SKM-1 treated with dmso at 0.1 percent for 144 hours (cell line): ENCODE measurements around the gene BNIP5.

Experiments
- DNase-seq: peaks from one replicate; lab custom pipeline; 2025; ENCODE audit not compliant: unreplicated experiment; lab: John Stamatoyannopoulos, UW

Gene BNIP5, protein sequence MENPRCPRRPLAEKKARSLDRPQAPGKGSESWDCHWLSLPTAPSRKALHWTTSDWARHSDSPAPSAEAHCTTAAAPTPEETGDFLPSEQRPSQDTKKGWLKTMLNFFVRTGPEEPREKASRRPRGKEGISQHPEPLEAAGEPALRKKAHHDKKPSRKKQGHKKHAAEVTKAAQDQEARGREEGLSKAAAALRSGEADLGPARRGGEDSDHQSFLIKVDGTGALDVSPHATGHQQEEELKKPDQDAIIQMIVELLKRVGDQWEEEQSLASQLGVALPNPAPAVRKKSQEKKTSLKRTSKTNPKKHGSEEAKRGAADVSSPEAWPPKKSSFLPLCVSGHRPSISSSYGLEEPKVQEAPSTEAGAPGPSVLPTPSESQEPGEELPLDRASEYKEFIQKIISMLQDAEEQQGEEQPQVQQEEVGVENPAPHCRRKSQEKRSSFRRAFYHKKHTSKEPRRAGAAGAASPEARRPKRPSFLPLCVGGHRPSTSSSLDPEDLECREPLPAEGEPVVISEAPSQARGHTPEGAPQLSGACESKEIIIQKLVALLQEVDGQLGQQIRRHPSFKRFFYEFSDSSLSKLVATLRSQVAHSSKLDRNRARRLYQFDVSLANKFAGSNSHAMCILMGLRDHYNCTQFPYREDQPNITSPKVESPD

DNA sequence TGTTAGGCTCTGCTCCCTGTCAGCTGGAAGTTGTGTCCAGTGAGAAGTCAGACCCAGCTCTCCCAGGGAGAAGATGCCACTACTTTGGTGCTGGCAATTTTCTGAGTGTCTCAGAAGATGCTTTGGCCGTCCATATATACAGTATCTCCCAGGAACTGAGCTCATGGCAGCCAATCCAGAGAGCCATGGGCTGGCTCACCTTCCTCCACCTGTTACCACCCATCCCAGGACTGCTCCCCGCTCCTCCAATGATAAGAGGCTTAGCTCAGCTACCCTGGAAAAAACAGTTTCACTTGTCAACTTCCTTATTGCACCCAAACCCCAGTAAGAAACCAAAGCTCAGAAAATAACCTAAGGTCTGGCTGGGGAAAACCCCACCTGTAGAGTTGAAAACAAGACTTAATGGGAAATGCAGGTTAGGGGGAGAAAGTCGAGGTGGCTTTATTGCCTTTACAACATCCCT lies at the start of gene BNIP5:
Gene BNIP5 (minus strand): TSS at position 110 of the 463 bp plus-strand sequence. CDS start 6,198 bp downstream, outside the sequence.
- DNase-seq = no peak

DNA sequence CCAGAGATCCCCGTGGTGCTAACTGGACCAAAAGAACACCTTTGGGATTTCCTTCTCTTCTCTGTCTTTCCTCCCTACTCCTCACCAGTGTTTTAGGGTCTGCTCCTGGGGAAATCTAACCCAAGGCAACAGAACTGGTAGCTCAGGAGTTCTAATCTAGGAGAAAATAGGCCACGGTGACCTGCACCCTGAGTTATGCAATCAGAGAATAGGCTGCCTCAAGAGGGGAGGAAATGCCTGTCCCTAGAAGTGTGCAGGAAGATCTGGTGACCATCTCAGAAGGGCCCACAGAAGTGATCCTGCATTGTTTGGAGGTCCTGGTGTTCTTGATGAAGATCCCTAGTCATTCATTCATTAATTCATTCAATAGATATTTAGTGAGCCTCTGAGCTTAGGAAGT lies 47.4 kb upstream of the BNIP5 start:
- DNase-seq = no peak

DNA sequence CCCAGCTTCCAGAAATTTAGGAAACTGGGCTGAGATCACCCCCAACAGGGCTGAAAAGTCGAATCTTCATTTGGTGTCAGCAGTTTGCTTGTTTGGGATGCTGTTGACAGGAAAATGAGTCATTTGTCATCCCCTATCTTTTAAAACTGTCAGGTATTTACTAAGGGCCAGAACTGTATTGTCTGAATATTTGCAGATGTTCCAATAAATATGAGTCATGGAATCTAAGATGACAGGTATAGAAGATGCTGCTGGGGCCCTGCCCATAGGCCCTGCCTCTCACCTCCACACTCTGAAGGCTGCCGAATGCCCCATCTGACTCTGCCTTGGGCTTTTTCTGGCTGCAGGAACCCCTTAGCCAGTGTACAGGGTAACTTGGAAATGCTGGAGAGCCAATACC lies 46.9 kb upstream of the BNIP5 start:
- no peak for DNase-seq

DNA sequence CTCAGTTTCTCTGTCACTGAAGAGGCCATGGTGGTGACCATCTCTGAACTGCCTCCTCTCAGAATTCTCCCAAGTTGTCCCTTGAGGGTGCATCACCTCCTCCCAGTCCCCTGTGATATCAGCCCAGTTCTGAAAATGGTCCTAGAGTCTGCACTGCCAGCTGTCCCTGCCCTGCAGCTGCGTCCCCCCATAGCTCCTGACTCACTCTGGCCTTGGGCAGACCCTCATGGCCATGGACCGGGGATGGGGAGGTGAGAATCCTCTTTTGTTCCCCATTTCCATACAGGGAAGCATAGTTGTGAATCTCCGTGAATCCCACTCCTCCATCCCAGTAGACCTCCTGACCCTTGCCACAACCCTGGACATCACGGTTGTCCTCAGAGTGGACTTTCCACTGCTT lies 46.3 kb upstream of the BNIP5 start:
- no peak for DNase-seq

DNA sequence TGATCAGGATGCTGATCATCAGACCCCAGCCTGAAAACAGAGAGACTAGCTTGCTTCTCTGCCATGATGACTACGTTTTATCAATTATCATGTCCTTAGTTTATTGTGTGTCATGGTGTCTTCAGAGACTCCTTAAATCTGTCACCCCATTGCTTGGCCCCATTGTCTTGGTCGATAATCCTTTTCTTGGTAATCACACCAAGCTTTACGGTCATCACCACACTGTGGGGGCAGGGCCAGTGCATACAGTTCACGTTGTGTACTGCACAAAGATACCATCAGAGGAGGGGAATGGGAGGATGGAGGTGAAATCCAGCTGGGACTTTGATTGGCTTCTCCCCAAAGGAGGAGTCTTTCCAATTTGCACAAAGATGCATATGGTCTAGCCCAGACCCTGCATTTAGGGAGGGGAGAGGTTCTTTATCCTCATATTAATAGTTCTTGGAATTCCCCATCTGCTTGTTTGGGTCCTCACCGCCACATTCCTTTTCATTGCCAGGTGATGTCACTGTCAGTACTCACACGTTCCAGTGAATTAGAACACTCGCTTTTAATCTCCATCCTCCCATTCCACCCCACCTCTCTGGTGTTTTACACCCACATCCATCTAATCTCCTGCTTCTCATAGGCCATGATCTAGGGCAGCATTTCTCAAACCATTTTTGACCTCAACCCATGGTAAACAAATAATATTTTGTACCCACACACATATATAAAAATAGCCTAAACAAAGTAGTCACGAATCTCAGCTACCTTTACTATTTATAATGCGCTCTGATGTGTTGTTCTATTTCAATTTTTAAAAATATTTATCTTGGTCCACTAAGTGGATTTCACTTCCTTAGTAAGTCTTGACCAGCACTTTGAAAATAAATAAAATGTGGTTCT lies 45.1 kb upstream of the BNIP5 start:
- DNase-seq = no peak

DNA sequence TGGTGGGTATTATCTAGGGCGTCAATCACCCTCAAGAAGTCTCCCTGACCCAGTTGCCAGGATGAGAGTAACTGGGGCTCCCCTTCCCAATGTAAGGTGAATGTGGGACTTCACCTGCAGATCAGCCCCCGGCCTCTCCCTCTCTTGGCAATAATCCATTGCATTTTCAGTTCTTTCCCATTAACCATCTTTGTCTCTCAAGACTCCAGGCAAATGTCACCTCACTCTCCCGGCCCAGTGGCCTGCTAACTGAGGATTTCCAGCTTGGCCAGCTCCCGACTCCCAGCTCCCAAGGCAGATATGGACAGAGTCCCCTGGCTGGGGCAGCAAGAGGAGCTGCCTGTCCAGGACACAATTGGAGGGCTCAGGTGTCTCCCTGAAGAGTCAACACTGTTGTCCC lies 43.5 kb upstream of the BNIP5 start:
- no peak for DNase-seq

DNA sequence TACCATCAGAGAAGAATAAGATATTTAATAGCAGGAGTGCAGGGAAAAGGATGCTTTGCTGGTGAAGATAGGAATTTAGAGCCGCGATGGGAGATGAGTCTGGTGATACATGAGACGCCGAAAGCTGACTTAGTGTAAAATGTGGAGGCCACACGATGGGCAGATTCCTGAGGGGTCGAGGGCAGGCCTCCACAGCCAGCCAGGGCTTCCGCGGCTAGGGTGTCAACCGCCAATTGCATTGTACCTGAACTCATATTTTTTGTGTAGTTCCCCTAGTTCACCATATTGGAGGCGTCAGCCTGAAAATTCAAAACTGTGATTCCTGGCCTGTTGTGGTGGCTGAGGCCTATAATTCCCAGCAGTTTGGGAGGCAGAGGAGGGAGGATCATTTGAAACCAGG lies 42.2 kb upstream of the BNIP5 start:
- DNase-seq = no peak

DNA sequence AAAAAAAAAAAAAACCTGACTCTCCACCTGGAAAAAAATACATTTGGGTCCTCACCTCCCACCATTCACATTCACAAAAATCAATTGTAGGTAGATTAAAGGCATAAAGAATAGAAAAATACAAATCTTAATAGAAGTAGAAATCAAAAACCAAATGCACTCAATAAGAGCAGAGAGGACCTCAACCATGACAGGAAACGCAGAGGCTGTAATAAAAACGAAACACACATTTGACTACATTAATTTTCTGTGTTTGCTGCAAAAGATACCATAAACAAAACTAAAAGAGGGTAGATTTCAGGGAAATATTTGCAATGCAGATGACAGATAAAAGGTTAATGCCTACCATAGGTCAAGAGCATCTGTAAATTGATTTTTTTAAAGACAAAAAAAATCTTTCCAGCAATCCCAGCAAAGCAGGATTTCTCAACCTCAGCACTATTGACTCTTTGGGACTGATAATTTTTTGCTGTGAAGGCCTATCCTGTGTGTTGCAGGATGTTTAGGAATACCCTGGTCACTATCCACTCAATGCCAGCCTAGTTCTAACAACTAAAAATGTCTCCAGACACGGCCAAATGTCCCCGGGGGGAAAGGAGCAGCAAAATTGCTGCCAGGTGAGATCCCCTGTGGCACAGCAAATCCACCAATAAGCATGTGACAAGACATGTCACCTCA lies 41.7 kb upstream of the BNIP5 start:
- no peak for DNase-seq

DNA sequence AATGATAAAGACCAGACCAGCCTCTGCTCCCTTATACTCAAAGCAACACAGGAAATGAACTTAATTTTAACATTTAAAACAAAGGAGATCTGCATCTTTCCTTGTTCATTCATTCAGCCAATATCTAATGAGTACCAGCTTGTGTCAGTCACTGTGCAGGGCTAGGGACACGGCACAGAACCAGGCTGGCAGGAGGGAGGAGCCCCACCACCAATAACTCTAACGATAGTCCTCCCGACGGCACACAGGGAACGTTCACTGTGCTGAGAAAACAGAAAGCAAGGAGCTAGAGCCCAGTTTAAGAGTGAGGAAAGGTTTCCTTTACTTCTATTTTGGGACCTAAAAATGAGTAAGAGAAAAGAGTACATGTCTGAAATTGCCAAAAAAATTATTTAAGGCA lies 40.9 kb upstream of the BNIP5 start:
- no peak for DNase-seq

DNA sequence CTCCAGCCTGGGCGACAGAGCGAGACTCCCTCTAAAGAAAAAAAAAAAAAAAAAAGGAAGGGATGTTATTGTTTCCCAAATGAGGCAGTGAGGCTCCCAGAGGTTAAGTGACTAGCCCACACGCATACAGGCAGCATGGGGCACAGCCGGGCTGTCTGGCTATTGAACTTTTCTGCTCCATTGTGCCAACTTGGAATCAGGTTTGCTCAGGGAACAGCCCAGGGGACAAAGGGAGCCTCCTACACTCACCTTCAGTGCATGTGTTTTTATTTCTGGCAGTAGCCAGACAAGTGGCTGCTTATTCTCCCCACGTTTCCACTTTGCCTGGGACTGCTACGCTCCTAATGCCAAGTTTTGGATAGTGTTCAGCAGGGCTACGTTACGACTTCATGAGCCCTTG lies 40.1 kb upstream of the BNIP5 start:
- no peak for DNase-seq

DNA sequence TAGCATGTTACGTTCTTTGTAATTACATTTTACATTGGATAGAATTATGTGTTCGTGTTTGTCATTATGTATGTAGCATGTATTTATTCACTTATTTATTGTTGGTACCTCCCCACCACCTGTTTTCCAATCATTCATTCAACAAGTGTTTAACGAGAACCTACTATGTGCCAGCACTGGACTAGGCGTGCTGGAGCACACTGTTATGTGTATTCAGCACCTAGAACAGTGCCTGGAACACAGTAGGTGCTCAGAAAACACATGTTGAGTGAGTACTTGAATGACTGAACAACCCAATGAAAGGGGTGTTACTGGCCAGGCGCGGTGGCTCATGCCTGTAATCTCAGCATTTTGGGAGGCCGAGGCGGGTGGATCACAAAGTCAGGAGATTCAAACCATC lies 39.5 kb upstream of the BNIP5 start:
- DNase-seq = no peak

DNA sequence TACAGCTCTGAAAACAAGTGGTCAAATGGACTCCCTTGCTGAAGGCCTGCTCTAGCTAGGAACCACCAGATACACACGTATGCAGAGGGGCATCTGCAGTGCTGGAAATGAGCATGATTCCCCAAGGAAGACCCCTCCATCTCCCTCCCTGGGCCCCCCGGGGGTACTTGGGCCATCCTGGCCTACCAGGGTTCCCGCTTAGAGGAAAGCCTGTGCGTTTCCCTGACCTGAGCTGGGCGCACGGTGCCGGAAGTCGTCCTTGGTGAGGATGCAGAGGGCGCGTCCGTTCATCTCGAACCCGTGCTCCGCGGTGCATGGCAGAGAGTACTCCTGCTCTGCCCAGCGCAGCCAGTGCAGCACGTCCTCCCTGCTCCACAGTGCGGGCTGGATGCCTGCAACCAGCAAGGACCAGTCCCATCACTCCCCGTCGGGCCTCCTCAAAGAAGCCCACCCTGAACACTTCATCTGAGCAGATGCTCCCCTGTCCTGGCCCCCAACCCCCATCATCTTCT lies 39.0 kb upstream of the BNIP5 start:
- DNase-seq = no peak

DNA sequence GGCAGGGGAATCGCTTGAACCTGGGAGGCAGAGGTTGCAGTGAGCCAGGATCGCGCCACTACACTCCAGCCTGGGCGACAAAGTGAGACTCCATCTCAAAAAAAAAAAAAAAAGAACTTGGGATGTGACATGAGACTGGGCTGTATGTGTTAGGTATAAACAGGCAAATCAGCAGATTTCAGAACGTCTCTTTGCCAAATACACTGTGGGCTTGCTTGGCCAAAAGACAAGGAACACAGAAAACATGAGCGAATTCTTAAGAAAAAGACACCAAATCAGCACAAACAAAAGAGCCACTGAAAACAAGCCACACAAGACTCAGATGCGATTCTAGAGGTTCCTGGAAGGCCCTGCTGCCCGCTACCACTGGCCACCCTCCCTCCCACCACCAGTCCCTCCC lies 38.3 kb upstream of the BNIP5 start:
- DNase-seq = no peak

DNA sequence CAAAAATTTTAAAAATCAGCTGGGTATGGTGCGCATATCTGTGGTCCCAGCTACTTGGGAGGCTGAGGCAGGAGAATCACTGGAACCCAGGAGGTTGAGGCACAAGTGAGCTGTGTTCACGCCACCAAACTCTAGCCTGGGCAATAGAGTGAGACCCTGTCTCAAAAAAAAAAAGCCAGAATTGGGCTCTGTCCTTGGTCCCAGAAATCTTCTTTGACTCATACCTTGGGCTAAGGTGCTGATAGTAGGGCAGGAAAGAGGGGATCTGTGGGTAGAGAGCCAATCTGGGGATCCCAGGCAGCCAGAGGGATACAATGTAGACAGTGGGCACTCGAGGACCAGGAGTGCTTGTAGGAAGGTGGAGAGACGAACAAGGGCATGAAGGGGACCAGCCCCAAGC lies 37.5 kb upstream of the BNIP5 start:
- no peak for DNase-seq

DNA sequence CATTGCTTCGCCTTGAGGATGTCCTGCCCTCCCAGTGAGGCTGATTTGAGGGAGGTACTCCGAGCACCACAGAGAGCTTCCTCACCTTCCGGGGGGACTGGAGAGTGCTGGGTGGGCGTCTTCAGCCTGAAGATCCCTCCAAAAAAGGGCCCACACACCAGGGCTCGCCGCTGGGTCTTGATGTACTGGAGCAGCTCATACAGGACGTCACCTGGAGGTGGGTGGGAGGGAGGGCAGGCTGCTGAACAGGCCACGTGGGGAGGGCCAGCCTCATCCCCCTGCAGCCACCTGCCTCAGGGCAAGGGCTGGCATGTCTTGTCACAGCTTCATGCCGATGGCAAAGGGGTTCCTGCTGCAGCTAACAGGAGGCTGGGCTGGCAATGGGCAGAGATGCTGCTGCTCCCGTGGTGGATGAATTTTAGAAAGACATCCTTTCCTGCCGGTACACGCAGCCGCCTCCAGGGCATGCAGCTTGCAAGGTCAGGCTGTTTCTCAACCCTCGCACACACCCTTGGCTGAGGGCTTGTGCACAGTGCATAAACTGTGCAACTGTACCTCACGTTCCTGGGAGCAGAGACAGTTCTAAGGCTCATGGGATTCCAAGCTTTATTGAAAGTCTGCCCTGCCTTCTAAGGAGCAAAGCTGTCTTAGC lies 36.8 kb upstream of the BNIP5 start:
- no peak for DNase-seq

DNA sequence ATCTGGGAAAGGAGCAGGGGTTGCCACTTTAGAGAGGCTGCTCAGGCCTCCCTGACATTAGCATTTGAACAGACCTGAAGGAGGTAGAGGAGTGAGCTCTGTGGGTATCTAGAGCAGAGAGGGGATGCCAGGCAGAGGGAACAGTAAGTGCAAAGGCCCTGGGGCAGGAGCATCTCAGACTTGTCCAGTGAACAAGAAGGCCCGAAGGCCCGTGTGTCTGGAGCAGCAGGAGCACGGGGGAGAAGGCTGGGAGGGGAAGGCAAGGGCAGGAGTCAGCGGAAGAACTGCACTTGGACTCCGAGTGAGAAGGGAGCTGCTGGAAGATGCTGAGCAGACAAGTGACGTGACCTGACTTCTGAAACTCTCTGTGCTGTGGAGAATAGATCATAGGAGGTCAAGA lies 35.4 kb upstream of the BNIP5 start:
- no peak for DNase-seq

DNA sequence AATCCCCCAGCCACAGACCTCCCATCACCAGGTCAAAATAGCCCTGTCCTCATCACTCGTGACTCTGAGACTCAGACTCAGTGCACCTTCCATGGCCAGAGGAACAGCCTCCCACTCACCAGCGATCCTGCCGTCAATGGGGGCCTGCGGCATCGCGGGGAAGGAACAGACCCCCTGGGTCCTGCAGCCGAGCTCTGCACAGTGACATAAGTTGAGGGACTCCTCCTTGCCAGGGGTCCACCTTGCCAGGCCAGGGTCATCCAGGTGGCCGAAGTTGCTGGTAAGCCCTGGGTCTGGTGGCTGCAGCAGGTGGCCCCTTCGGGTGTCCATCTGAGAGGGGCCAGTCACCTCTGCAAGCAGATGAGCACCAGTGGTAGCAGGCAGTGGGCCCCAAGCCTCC lies 34.5 kb upstream of the BNIP5 start:
- no peak for DNase-seq

DNA sequence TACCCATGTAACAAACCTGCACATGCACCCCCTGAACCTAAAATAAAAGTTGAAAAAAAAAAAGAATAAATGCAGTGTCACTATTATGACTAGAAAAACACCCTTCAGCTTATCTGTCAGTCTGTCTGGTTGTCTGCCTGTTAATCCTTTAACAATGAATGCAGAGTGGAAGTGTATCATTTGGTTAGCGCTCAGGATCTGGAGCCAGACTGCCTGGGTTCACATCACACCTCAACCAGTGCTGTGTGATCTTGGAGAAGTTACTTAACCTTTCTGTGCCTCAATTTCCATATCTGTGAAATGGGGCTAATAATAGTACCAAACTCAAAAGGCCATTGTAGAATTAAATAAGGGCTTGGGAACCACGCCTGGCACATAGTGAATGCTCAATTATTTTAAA lies 34.0 kb upstream of the BNIP5 start:
- no peak for DNase-seq

DNA sequence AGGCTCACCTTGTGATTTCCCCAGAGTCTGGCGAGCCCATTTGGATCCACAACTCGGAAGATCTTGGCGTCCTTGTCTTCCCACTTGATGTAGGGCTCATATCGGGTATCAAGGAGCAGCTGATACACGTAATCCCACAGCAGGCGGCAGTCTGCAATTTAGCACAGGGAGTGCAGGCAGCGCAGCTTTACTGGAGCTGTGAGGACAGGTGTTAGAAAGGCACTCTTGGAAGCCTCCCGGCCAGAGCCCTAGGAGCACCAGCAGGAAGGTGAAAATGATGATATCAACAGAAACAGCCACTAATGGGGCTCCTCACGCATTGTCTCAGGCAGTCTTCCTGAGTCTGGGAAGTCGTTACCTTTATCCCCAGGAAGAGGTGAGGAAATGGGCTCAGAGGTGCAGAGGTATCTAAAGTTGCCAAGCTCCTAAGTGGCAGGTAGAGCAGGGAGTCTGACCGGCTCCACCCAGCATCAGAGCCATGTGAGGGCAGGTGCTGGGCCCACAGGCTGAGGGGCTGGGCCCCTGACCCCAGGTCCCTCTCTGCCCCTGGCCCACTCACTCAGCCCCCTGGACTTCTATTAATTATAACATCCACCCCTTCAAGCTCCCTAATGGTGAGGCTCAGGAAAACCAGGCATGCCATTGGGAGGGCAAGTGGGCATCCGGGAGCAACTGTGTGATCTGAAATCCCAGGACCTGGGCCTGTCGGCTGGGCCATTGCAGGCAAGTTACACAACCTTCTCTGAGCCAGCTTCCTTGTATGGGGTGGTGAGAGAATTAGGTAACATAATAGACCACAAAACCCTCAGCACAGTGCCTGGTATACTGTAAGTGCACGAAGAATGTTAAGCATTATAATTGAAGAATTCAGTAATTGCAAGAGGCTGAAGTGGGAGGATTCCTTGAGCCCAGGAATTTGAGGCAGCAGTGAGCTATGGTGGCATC lies 32.5 kb upstream of the BNIP5 start:
- peak; percentile 96 for DNase-seq
